NOMO-1 (cell line): Measurements from ENCODE around the gene ZNF595.
"Not testable (repeated sequence)": the region's sequence is repeated elsewhere in the genome, so short reads cannot be mapped to it uniquely, and the experiment has no call there.

Experiments
- DNase-seq, 2 experiments: peaks; one replicate each; lab custom pipeline; 2025; ENCODE audit not compliant: unreplicated experiment in 2 of 2; lab: John Stamatoyannopoulos, UW

ZNF595 gene

GRCh38 chr4:52804-53479 is at the start of gene ZNF595:
TSS of gene ZNF595 (plus strand) at chr4:53321. CDS start at chr4:53489, 168 bp downstream.
- not testable (repeated sequence) for DNase-seq

- not testable (repeated sequence) for DNase-seq
Measured at GRCh38 chr4:9937-10870, 42.9 kb upstream of the ZNF595 start.

GRCh38 chr4:11095-11815 is 41.9 kb upstream of the ZNF595 start:
- not testable (repeated sequence) for DNase-seq

- DNase-seq, result not testable (repeated sequence)
Measured at GRCh38 chr4:11816-12417, 41.2 kb upstream of the ZNF595 start.

GRCh38 chr4:18128-18527 is 35.0 kb upstream of the ZNF595 start:
- DNase-seq, result not testable (repeated sequence)

- not testable (repeated sequence) for DNase-seq
Measured at GRCh38 chr4:18589-18988, 34.5 kb upstream of the ZNF595 start.

GRCh38 chr4:22882-23281 is 30.2 kb upstream of the ZNF595 start:
- not testable (repeated sequence) for DNase-seq

- DNase-seq, result not testable (repeated sequence)
Measured at GRCh38 chr4:24359-24758, 28.8 kb upstream of the ZNF595 start.

- not testable (repeated sequence) for DNase-seq
Measured at GRCh38 chr4:27501-27900, 25.6 kb upstream of the ZNF595 start.

GRCh38 chr4:28767-29542 is 24.2 kb upstream of the ZNF595 start:
- not testable (repeated sequence) for DNase-seq

- DNase-seq, result not testable (repeated sequence)
Measured at GRCh38 chr4:33314-33713, 19.8 kb upstream of the ZNF595 start.

- DNase-seq, result not testable (repeated sequence)
Measured at GRCh38 chr4:36559-37415, 16.3 kb upstream of the ZNF595 start.

GRCh38 chr4:38202-38601 is 14.9 kb upstream of the ZNF595 start:
- DNase-seq, result not testable (repeated sequence)

- not testable (repeated sequence) for DNase-seq
Measured at GRCh38 chr4:43375-43774, 9.7 kb upstream of the ZNF595 start.

- not testable (repeated sequence) for DNase-seq
Measured at GRCh38 chr4:51253-51652, 1.9 kb upstream of the ZNF595 start.

- DNase-seq, result not testable (repeated sequence)
Measured at GRCh38 chr4:51655-52277, 1.4 kb upstream of the ZNF595 start.

GRCh38 chr4:53521-53920 is 400 bp downstream of the ZNF595 start:
- not testable (repeated sequence) for DNase-seq

- DNase-seq, result not testable (repeated sequence)
Measured at GRCh38 chr4:64733-65132, 11.6 kb downstream of the ZNF595 start.
